D721Med (cell line): Measurements from ENCODE around the gene RBM3.
"Not testable (repeated sequence)": the region's sequence is repeated elsewhere in the genome, so short reads cannot be mapped to it uniquely, and the experiment has no call there.

Experiments
- DNase-seq: peaks from one replicate; pipeline ENCODE4 v3.0.0; 2011; ENCODE audit warnings: low spot score; ENCODE audit not compliant: insufficient read length
- FAIRE-seq: peaks from 2 replicates; lab custom pipeline; 2011; peaks lifted over from hg19 to GRCh38; lab: Jason Lieb, UNC
- CTCF ChIP-seq: IDR thresholded peaks from 2 replicates; pipeline ENCODE4 v1.5.1; 2012; ENCODE audit warnings: mild to moderate bottlenecking, control low read depth; ENCODE audit not compliant: insufficient read depth; ENCODE audit errors: missing control alignments

Gene RBM3

DNA sequence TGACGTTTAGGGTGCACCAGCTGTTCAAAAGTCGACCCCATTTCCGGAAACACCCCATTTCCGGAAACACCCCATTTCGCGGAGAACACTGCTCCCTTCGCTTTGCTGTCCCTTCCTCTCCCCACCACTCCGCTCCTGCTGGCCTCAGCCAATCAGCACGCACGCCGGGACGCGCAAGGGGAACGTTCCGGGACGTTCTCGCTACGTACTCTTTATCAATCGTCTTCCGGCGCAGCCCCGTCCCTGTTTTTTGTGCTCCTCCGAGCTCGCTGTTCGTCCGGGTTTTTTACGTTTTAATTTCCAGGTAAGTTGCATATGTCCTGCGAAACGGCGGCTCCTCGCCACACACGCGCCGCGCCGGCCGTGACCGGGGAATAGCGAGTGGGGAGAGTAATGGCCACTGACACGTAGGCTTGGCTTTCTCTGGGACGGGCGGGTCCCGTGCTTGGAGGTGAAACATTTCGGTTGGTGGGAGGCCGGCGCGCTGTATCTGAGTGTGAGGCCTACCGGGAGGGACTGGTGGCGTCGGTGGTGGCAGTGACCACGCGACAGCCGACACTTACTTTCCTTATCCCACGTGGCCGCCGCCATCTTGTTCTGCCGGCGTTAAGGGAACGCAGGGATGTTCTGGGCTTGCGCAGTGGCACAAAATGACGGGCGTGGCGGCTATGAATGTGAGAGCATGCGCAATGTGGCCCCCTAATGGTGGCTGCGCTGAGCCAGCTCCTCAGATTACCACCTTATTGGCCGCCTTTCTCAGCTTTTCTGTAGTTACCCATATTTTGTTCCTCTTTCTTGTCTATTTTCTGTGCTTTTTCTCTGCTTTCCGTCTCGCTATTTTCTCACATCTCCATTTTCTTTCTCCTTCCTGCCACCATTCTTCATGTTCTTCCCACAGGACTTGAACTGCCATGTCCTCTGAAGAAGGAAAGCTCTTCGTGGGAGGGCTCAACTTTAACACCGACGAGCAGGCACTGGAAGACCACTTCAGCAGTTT, at the start of gene RBM3:
Gene RBM3, plus strand, starts transcription at position 215 of the 997 bp plus-strand sequence. Its CDS starts 697 bp downstream, at position 912.
- DNase-seq (peak; percentile 41), FAIRE-seq (peak; percentile 90)
- peak; percentile 23 for TF ChIP-seq CTCF

DNA sequence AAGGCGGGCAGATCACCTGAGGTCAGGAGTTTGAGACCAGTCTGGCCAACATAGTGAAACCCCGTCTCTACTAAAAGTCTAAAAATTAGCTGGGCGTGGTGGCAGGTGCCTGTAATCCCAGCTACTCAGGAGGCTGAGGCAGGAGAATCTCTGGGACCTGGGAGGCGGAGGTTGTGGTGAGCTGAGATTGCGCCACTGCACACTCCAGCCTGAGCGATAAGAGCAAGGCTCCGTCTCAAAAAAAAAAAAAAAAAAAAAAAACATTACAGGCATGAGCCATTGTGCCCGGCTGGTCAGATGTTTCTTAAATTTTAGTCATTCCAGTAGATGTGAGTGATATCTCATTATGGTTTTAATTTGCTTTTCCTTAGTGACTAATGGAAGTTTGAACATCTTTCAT, 48.4 kb upstream of the RBM3 start:
- not testable (repeated sequence) for FAIRE-seq, DNase-seq

- FAIRE-seq (no peak), DNase-seq (no peak)
- no peak for TF ChIP-seq CTCF
These were observed 43.5 kb upstream of the RBM3 start for GRCh38 chrX:48530736-48531135.

DNA sequence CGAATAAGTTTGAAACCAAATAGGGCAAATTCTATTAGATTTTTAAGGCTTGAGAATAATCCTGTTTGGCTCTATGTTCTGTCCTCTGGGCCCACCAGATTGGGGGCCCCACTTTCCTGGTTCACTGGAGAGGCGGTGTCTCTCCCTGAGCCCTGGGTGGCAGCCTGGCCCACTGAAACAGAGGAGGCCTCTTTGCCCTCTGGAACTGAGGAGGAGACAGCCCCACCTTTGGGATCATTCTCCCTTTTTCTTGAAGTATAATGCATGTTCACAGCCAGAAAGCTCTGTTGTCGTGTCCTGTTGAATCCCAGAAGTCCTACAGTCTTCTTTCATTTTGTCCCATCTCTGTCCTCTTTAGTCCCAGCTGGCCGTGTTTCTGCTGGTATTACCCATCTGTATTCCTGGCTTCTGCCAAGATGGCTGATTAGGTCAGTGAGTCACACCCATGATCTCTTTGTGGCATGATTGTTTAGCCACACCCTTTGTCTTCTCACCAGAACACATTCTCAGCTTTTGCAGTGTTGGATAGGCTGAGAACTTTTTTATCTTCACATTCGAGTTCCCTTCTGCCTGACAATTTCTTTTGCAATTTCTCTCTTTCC, 42.8 kb upstream of the RBM3 start:
- no peak for TF ChIP-seq CTCF
- DNase-seq = no peak
- FAIRE-seq = no peak

GRCh38 chrX:48532161-48532560, 42.1 kb upstream of the RBM3 start:
- FAIRE-seq (no peak), DNase-seq (no peak)
- no peak for TF ChIP-seq CTCF

DNA sequence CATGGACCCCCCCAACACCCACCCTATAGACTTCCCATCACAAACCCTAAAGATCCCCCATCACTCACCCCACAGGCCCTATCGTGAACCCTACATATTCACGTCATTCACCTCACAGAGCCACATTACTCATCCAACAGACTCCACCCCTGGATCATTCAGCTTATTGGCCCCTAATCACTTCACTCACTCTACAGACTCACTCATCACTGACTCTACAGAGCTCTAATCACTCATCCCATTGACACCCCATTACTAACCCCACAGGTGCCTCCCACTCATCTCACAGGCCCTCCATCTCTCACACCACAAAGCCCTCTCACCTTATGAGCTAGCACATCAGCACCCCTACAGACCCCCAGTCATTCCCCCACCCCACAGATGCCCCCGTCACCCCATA, 41.1 kb upstream of the RBM3 start:
- no peak for TF ChIP-seq CTCF
- FAIRE-seq (no peak), DNase-seq (no peak)

DNA sequence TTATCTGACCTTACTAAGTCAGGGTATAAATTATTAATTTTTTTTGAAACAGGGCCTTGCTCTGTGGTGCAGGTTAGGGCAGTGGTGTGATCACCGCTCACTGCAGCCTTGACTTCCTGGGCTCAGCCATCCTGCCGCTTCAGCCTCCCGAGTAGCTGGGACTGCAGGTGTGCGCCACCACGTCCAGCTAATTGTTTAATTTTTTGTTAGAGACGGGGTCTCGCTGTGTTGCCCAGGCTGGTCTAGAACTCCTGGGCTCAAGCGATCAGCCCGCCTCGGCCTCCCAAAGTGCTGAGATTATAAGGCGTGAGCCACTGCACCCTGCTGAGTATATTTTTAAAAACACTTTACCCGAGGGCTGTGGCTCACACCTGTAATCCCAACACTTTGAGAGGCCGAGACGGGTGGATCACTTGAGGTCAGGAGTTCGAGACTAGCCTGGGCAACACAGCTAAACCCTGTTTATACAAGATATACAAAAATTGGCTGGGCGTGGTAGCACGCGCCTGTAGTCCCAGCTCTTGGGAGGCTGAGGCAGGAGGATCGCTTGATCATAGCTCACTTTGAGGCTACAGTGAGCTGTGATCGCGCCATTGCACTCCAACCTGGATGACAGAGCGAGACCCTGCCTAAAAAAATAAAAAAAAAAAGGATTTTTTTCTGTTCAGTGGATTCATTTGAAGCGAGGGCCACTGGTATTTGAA, 35.5 kb upstream of the RBM3 start:
- TF ChIP-seq CTCF = no peak
- DNase-seq = no peak
- no peak for FAIRE-seq
